HepG2 (cell line): ENCODE data around the gene FAM120C. TPM values are rescaled to one million over a fixed set of nuclear protein-coding genes. Genes with fewer than 3 reads are reported as not detected.
A peak's percentile ranks its signal among the peaks of the same experiment; 100 is the strongest.

Source experiments
- CBX2 ChIP-seq, 2 experiments: fragments of 200-600 bp in 1 of 2; sonication (generic); formaldehyde crosslinking in 1 of 2; IDR thresholded peaks; 2 replicates each; pipeline versions ENCODE4 v1.7.0 to v1.8.1; 2018 to 2022; ENCODE audit warnings: low read depth in 2 of 2, low read length in 1 of 2, mild to moderate bottlenecking in 1 of 2, missing genetic modification reagents in 1 of 2
- CBX5 ChIP-seq: sonication (generic); formaldehyde crosslinking; IDR thresholded peaks from 2 replicates; pipeline ENCODE4 v1.4.0; 2020; ENCODE audit warnings: missing genetic modification reagents, borderline replicate concordance
- EED ChIP-seq: sonication (generic); formaldehyde crosslinking; IDR thresholded peaks from 2 replicates; pipeline ENCODE4 v1.5.0; 2020; ENCODE audit warnings: mild to moderate bottlenecking, missing genetic modification reagents
- FOSL2 ChIP-seq: sonication (generic); formaldehyde crosslinking; IDR thresholded peaks from 2 replicates; pipeline ENCODE4 v1.4.0; 2020; ENCODE audit warnings: missing genetic modification reagents
- HMG20A ChIP-seq: IDR thresholded peaks from 2 replicates; pipeline ENCODE4 v1.6.1; 2016; ENCODE audit warnings: borderline replicate concordance
- KLF9 ChIP-seq: IDR thresholded peaks from 2 replicates; pipeline ENCODE4 v1.6.1; 2016; ENCODE audit warnings: low read depth
- PTBP1 ChIP-seq: fragments of 200-400 bp; formaldehyde crosslinking; IDR thresholded peaks from 2 replicates; pipeline ENCODE4 v1.6.1; 2018; ENCODE audit warnings: low read length, low read depth; ENCODE audit not compliant: poor library complexity, severe bottlenecking
- REXO4 ChIP-seq: sonication (generic); formaldehyde crosslinking; IDR thresholded peaks from 2 replicates; pipeline ENCODE4 v1.8.0; 2022; ENCODE audit warnings: missing genetic modification reagents, mild to moderate bottlenecking, borderline replicate concordance
- ZBTB7A ChIP-seq: sonication (generic); formaldehyde crosslinking; IDR thresholded peaks from 2 replicates; pipeline ENCODE4 v1.8.0; 2022; ENCODE audit warnings: mild to moderate bottlenecking, missing genetic modification reagents
- ZFP36 ChIP-seq: fragments of 150-350 bp; IDR thresholded peaks from 2 replicates; pipeline ENCODE4 v1.6.1; 2018; ENCODE audit warnings: borderline replicate concordance, low read length, low read depth; ENCODE audit not compliant: partially characterized antibody
- ZIK1 ChIP-seq: sonication (generic); formaldehyde crosslinking; IDR thresholded peaks from 2 replicates; pipeline ENCODE4 v1.5.0; 2020; ENCODE audit warnings: mild to moderate bottlenecking, low read depth, missing genetic modification reagents, borderline replicate concordance
- ZMAT3 ChIP-seq: sonication (generic); formaldehyde crosslinking; conservative IDR thresholded peaks from 2 replicates; pipeline ENCODE4 v1.7.0; 2021; ENCODE audit warnings: missing genetic modification reagents
- ZNF10 ChIP-seq: sonication (generic); formaldehyde crosslinking; IDR thresholded peaks from 2 replicates; pipeline ENCODE4 v1.4.0; 2020; ENCODE audit warnings: mild to moderate bottlenecking, low read depth, missing genetic modification reagents, borderline replicate concordance
- ZNF382 ChIP-seq: sonication (generic); formaldehyde crosslinking; IDR thresholded peaks from 2 replicates; pipeline ENCODE4 v1.5.0; 2020; ENCODE audit warnings: missing genetic modification reagents, mild to moderate bottlenecking, borderline replicate concordance
- ZNF574 ChIP-seq: sonication (generic); formaldehyde crosslinking; IDR thresholded peaks from 2 replicates; pipeline ENCODE4 v1.4.0; 2020; ENCODE audit warnings: missing genetic modification reagents
- ZNF776 ChIP-seq: sonication (generic); formaldehyde crosslinking; IDR thresholded peaks from 2 replicates; pipeline ENCODE4 v1.4.0; 2020; ENCODE audit warnings: mild to moderate bottlenecking, missing genetic modification reagents
- ZNF878 ChIP-seq: sonication (generic); formaldehyde crosslinking; IDR thresholded peaks from 2 replicates; pipeline ENCODE4 v1.8.1; 2023; ENCODE audit warnings: mild to moderate bottlenecking, missing genetic modification reagents, moderate library complexity
- polyA plus RNA-seq, 8 experiments: library from polyadenylated mRNA; depleted of rRNA in 3 of 8; stranded (reverse) in 7 of 8; unstranded in 1 of 8; fragments of >200 nt; fragmentation: Illumina TruSeq in 4 of 8; extraction: Trizol in 4 of 8; gene quantifications; 2 replicates each; pipeline versions ENCODE4 v1.2.1 to v1.2.3, GENCODE V29; 2011 to 2016; ENCODE audit warnings: low read depth in 4 of 8, missing spikeins in 1 of 8, mixed read lengths in 1 of 8; ENCODE audit not compliant: insufficient read depth in 1 of 8
- total RNA-seq, 5 experiments: library from RNA; depleted of rRNA; stranded (reverse); fragments of >200 nt; fragmentation: Illumina TruSeq; extraction: Trizol; gene quantifications; 2 replicates each; pipeline ENCODE4 v1.2.3, GENCODE V29; 2016; ENCODE audit warnings: low read depth in 1 of 5
- TF ChIP-seq, protein P1 (sequence below): sonication (generic); formaldehyde crosslinking; IDR thresholded peaks from 2 replicates; pipeline ENCODE4 v1.5.0; 2020; ENCODE audit warnings: missing genetic modification reagents
- TF ChIP-seq, protein P2 (sequence below), 2 experiments: sonication (generic) in 1 of 2; formaldehyde crosslinking in 1 of 2; IDR thresholded peaks; 2 replicates each; pipeline versions ENCODE4 v1.6.1 to v1.9.0; 2014 to 2022; ENCODE audit warnings: antibody characterized with exemption in 1 of 2, borderline replicate concordance in 1 of 2, inconsistent platforms in 1 of 2, low read depth in 1 of 2, missing genetic modification reagents in 1 of 2

The FAM120C gene
- total and polyA plus RNA-seq, 2 of the 13 experiments (the other 11 are each of a cell fraction or from before 2014, with no cell fraction given): 4.6 to 7.4 TPM

DNA sequence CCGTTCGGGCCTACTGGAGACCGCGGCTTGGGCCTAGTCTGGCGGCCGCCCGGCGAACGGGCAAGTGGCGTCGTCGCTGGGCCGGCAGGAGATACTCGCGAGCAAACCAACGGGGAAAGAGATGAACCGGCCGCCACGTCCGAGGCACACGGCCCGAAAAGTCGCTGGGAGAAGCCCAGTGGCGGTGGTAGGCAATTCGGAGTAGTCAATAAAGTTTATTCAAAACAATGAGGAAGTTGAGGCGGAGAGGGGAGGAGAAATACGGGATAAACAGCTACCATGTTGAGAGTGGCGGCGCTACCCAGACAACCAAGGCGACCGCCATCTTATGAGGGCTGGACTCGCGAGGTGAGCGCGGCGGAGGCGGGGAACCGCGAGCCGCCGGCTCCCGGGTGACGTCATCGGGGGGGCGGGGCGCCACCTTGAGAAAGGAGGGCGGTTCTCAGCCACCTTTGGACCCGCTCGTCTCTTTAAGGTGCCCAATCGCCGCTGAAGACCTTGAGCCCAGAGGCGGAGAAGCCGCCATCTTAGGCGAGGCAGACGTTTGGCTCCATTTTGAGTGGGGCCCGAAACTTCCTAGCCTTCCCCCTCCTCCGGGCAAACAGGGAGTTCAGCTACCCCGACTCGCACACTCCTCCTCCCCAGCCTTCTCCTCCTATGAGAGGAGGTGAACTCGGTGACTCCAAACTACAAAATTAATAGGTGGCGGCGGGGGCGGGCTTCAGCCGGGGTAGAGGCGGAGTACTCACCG is 138.8 kb downstream of the FAM120C start, which contains the start of gene PHF8 (continued):
- TF ChIP-seq HMG20A (CRISPR knock-in tag) (no peak), ZNF10 (no peak), CBX2 (IDR thresholded peaks at IDR 0.05; ENCODE audit: low read depth, low read length) (no peak), CBX2 (CRISPR knock-in tag; IDR thresholded peaks at IDR 0.05; ENCODE audit: low read depth) (no peak), ZNF382 (CRISPR knock-in tag) (no peak), ZNF878 (CRISPR knock-in tag) (peak; percentile 81; the same call in 1 of the 2 replicates), ZBTB7A (CRISPR knock-in tag) (no peak), CBX5 (CRISPR knock-in tag) (no peak), EED (CRISPR knock-in tag) (no peak), FOSL2 (CRISPR knock-in tag) (peak; percentile 55; the same call in 1 of the 2 replicates), ZMAT3 (no peak), PTBP1 (no peak), ZFP36 (no peak), ZIK1 (CRISPR knock-in tag) (no peak), REXO4 (CRISPR knock-in tag) (no peak), KLF9 (CRISPR knock-in tag) (no peak), ZNF776 (CRISPR knock-in tag) (no peak), ZNF574 (CRISPR knock-in tag) (peak; percentile 15)
- TF ChIP-seq, protein P1, sequence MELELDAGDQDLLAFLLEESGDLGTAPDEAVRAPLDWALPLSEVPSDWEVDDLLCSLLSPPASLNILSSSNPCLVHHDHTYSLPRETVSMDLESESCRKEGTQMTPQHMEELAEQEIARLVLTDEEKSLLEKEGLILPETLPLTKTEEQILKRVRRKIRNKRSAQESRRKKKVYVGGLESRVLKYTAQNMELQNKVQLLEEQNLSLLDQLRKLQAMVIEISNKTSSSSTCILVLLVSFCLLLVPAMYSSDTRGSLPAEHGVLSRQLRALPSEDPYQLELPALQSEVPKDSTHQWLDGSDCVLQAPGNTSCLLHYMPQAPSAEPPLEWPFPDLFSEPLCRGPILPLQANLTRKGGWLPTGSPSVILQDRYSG (CRISPR knock-in tag): no peak
- TF ChIP-seq, protein P2, sequence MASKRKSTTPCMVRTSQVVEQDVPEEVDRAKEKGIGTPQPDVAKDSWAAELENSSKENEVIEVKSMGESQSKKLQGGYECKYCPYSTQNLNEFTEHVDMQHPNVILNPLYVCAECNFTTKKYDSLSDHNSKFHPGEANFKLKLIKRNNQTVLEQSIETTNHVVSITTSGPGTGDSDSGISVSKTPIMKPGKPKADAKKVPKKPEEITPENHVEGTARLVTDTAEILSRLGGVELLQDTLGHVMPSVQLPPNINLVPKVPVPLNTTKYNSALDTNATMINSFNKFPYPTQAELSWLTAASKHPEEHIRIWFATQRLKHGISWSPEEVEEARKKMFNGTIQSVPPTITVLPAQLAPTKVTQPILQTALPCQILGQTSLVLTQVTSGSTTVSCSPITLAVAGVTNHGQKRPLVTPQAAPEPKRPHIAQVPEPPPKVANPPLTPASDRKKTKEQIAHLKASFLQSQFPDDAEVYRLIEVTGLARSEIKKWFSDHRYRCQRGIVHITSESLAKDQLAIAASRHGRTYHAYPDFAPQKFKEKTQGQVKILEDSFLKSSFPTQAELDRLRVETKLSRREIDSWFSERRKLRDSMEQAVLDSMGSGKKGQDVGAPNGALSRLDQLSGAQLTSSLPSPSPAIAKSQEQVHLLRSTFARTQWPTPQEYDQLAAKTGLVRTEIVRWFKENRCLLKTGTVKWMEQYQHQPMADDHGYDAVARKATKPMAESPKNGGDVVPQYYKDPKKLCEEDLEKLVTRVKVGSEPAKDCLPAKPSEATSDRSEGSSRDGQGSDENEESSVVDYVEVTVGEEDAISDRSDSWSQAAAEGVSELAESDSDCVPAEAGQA (IDR thresholded peaks at IDR 0.05; ENCODE audit: low read depth): peak; percentile 43; the same call in 1 of the 2 replicates
- TF ChIP-seq, protein P2 (CRISPR knock-in tag; IDR thresholded peaks at IDR 0.05; ENCODE audit: borderline replicate concordance): no peak
